Measurements from ENCODE around the gene USPL1.
"Not testable (repeated sequence)": the region's sequence is repeated elsewhere in the genome, so short reads cannot be mapped to it uniquely, and the experiment has no call there.

The USPL1 gene

GRCh38 chr13:30616927-30617314 lies 799 bp upstream of the USPL1 start:
- peak; percentile 37 for DNase-seq

GRCh38 chr13:30618186-30618929 lies 638 bp downstream of the USPL1 start:
- DNase-seq, result no peak

GRCh38 chr13:30618930-30619279 lies 1.2 kb downstream of the USPL1 start:
- no peak for DNase-seq

DNA sequence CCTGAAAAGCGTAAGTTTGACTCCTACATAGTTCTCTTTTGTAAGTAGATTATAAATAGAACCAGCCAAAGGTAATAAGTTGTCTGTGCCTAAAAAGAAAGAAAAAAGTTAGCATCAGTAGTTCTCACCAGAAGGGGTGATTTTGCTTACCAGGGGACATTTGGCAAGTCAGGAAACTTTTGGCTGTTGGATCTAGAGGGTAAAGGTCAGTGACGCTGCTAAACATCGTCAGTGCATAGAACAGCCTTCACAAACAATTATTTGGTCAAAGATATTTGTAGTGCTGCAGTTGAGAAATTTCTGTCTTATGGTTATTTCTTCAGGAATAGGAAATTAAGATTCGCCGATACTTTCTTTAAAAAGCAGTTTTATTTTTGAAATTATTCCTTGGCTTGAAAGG lies 2.0 kb downstream of the USPL1 start:
- no peak for DNase-seq

DNA sequence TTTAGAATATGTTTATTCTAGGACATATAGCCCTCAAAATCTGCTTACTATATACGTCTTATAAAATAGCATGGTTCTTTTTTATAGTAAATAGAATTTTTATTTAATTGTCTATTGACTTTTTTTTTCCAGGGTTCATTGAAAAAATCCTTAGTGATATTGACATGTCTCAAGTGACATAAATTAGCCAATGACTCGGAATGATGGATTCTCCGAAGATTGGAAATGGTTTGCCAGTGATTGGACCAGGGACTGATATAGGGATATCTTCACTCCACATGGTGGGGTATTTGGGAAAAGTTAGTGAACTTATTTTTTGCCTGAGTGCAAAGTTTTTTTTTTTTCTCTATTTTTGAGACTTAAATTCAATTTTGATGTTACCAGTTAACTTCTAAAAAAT lies 3.2 kb downstream of the USPL1 start:
- DNase-seq, result no peak

DNA sequence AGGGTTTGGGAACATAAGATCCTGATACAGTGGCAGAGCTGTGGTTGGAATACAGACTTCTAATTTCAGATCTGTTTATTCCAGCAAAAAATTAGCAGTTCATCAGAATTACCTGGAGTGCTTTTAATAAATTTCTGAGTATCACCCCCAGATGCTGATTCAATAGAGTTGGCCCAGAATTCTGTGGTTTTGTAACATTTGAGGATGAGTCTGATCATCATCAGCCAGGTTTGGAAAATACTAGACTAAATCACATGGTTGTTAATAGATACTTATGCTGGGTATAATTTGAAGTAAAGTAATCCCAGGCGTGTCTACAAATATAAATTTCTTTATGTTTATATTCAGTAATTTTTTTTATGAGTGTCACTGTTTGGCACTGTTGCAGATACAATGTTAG lies 4.8 kb downstream of the USPL1 start:
- DNase-seq, result no peak

DNA sequence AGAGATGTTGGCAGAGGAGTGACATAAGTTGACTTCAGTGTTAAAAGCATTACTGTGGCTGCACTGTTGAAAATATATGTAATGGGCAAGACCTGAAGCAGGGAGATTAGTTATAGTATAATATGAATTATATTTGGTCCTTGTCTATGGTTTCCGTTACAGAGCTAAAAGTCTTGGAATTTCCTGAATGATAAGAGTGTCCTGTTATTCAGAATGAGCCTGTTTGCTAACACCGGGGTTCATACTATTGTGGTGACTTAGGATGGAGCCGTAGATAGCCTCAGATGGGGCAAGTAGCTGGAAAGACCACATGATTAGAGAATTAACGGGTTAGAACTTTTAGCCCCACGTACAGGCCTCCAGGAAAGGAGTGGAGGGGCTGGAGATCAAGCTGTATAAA lies 5.7 kb downstream of the USPL1 start:
- DNase-seq, result no peak

GRCh38 chr13:30624630-30625029 lies 6.9 kb downstream of the USPL1 start:
- DNase-seq, result no peak

GRCh38 chr13:30629527-30629926 lies 11.8 kb downstream of the USPL1 start:
- no peak for DNase-seq

DNA sequence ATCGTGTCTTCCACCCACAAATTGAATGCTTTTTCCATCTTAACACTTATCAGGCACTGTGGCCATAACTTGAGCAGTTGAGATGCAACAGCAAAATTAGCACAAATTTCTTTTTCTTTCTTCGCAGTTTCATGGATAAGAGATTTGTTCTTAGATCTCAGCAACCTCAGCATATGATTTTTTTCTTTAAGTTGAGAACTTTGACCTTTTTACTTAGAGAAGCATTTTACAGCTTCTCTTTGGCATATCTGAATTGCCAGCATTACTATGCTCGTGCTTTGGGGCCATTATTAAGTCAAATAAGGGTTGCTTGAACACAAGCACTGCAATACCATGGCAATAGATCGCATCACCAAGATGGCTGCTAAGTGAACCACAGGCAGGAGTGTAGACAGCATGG lies 16.1 kb downstream of the USPL1 start:
- DNase-seq, result no peak

DNA sequence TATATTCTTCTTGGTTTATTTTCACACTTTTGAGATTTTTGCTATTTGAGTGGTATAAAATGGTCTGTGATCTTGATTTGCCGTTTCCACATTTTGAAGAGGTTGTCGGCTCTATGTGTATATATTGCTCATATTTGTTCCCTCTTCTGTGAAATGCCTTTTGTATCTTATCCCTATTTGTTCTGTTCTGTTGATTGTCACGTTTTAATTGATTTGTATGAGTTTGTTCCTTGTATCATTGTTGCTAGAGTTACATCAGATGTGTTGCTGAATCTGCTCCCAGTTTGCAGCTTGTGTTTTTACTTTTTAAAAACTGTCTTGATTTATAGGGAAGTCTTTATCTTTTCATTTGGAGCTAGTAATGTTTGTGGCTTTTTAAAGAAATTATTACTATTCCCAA lies 17.1 kb downstream of the USPL1 start:
- no peak for DNase-seq

DNA sequence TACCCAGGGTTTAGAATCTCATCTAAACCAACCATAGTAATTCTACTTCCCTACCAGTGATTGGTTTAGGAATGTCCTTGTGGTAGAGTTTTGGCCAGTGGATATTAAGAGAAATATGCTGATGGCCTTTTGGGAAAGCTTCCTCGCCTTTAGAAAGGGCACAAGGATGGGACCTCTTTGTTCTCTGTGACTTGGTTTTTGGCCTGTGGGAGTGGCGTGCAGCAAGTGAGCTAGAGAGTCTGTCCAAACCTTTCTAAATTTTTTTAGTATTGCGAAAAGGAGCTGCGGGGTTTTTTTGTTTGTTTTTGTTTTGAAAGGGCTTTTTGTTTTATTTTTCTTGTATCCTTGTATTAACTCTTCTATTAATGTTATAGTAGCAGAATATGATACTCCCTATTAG lies 20.6 kb downstream of the USPL1 start:
- no peak for DNase-seq

DNA sequence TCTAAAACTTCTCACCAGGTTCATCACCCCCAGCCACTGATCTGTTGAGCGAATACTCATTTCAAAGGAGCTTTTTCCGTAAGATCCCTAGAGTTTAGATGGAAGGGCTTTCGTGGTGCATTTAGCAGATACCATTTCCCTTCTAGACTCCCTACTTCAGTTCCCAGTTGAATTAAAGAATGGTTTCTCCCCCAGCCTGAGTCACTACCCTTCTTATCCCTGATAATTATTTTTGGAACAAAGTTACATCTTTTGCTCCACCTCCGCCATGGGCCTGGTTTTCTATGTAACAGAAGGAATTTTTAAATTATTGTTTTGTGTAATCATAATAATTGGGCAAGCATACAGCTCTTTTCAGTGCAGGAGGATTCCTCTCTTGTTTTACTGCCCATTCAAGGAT lies 22.0 kb downstream of the USPL1 start:
- DNase-seq, result no peak

DNA sequence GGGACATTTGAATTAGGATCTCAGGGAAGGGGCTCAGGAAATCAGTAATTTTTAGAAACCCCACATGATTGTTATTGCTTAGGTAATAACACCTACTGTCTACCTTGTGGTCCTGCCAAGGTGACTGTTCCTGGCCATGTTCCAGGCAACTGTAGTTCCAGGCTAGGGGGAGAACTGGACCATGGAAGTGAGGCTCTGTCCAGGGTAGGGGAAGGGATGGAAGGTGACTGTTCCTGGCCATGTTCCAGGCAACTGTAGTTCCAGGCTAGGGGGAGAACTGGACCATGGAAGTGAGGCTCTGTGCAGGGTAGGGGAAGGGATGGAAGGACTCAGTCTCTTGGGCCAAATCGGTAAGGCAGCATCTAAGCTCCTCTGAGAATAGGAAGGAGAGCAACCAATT lies 23.5 kb downstream of the USPL1 start:
- DNase-seq, result not testable (repeated sequence)

DNA sequence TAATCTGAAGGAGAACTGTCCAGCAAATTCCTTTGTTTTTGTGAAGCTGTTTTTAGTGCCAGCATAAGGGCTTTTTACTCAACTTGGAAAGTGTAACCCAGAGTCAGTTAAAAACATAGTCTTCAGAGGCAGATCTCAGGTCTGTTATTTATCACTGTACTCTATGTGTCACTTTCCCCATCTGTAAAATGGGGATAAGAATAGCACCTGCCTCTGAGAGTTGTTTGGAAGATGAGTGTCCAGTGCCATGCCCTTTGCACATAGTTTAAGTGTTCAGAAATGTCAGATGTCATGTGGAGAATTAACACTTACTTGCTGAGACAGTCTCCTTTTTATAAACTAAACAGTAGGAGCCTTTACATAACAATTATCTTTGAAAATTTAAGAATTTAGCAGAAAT lies 27.9 kb downstream of the USPL1 start:
- no peak for DNase-seq

GRCh38 chr13:30647420-30647819 lies 29.7 kb downstream of the USPL1 start:
- DNase-seq, result no peak

GRCh38 chr13:30647824-30648521 lies 30.3 kb downstream of the USPL1 start:
- DNase-seq, result no peak

DNA sequence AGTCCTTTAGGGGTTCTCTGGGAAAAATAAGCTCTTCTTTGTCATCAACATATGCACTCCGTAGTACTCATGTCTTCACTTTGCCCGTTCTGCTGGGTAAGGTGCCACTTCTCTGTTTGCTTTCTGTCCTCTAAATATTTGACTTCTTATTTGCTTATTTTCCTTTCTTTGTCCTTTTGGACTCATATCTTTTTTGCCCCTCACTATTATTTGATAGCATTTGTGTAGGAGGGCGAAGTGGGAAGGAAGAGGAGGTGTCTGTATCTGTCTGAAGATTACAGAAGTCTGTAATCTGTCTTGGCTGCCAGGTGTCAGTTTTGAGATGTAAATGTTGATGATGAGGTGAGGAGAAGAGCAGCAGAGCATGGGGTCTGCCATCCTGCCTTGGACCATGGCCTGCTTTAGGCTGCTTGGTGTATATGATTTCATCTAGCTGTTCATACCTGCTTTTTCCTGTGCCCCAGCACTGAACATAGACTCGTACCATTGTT lies 30.8 kb downstream of the USPL1 start:
- DNase-seq, result no peak

GRCh38 chr13:30651648-30652047 lies 33.9 kb downstream of the USPL1 start:
- DNase-seq, result not testable (repeated sequence)

GRCh38 chr13:30652746-30653386 lies 35.1 kb downstream of the USPL1 start:
- no peak for DNase-seq

DNA sequence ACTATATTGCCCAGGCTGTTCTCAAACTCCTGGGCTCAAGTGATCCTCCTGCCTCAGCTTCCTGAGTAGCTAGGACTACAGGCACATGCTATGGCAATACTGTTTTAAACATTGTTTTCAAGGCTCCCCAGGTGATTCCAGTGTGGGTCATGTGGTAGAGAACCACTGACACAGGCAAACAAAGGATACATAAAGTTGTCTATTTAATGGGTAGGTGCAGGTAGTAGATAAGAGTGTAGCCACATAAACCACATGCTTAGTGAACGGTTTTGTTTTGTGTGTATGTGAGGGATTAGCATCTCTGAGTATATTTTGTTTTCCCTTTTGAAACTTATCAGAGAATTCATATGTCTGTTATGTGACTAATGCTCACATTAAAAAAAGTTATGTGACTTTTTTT lies 36.7 kb downstream of the USPL1 start:
- DNase-seq, result no peak

DNA sequence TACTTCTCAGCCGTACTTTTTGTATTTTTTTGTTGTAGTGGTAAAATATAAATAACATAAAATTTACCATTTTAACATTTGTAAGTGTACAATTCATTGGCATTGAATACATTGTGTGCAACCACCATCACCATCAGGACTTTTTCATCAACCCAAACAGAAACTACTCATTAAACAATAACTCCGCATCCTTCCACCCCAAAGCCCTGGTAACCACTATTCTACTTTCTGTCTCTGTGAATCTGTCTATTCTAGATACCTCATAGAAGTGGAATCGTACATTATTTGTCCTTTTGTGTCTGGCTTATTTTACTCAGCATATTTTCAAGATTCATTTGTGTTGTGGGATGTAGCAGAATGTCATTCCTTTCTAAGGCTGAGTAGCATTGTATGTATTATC lies 38.5 kb downstream of the USPL1 start:
- DNase-seq, result no peak

GRCh38 chr13:30659980-30660379 lies 42.3 kb downstream of the USPL1 start:
- DNase-seq, result no peak

DNA sequence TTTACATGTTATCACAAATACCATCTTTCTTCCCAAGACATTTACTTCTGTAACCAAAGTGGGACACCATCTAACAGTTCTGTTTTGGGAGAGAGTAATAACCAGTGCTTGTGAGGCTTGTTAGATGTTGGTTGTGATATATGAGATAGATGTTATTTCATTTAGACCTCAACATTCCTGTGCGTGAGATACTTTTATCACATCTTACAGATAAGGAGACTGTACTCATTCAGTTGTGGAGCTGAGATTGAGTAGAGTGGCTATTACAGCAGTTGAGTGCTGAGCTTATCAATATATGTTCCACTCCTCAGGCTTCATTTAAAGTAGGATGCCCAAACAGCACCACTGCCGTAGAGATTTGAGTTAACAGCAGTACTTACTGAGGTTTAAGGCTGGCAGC lies 43.1 kb downstream of the USPL1 start:
- no peak for DNase-seq

All from NCI-H1105 (cell line).